Panc1 (cell line): ENCODE measurements around the gene OSBPL8. TPM values are rescaled to one million over a fixed set of nuclear protein-coding genes. Genes with fewer than 3 reads are reported as not detected.

Experiments used
- ATAC-seq: fragments of 200-7000 bp; cut with Tn5 transposase; 2 replicates; pipeline ENCODE4 v1.9.1; 2020; ENCODE audit warnings: mild to moderate bottlenecking, moderate library complexity
- BruUV-seq: library from RNA; stranded (reverse); fragments of 400-500 nt; replicated peaks from 2 replicates; lab custom pipeline; 2021; lab: Mats Ljungman, UMichigan
- CTCF ChIA-PET: fragments of 300-600 bp; sonication (Branson Sonifier 250); formaldehyde crosslinking; loops from one replicate; lab custom pipeline; 2022; ENCODE audit warnings: antibody characterized with exemption; lab: Charles Lee
- POLR2A ChIA-PET: fragments of 300-600 bp; sonication (Branson Sonifier 250); formaldehyde crosslinking; loops from one replicate; lab custom pipeline; 2022; ENCODE audit warnings: antibody characterized with exemption; lab: Charles Lee
- DNase-seq: peaks from one replicate; pipeline ENCODE4 v3.0.0-alpha.2; 2010; ENCODE audit warnings: low read depth, low spot score
- H3K27ac ChIP-seq: 2 replicates; pipeline ENCODE4 v1.5.1; 2011; ENCODE audit warnings: mild to moderate bottlenecking, low read length, inconsistent platforms
- H3K27me3 ChIP-seq: fragments of 200-500 bp; sonication (Bioruptor generic); 2 replicates; pipeline ENCODE4 v1.6.0; 2014; ENCODE audit warnings: low read length, inconsistent platforms; ENCODE audit not compliant: control insufficient read depth, insufficient read depth
- H3K36me3 ChIP-seq: fragments of 200-500 bp; sonication (Bioruptor generic); 2 replicates; pipeline ENCODE4 v1.5.1; 2014; ENCODE audit warnings: inconsistent platforms, mild to moderate bottlenecking, low read length, moderate library complexity; ENCODE audit not compliant: control insufficient read depth, insufficient read depth
- H3K4me1 ChIP-seq: 2 replicates; pipeline ENCODE4 v1.5.1; 2011; ENCODE audit warnings: inconsistent platforms, mild to moderate bottlenecking, low read length, moderate library complexity; ENCODE audit not compliant: control insufficient read depth, insufficient read depth
- H3K4me3 ChIP-seq, 2 experiments: 2 replicates each; pipeline ENCODE4 v1.5.1; 2011 to 2012; ENCODE audit warnings: low read depth in 2 of 2, low read length in 2 of 2, mild to moderate bottlenecking in 2 of 2, inconsistent platforms in 1 of 2, moderate library complexity in 1 of 2
- H3K9me3 ChIP-seq: fragments of 200-500 bp; sonication (Bioruptor generic); 2 replicates; pipeline ENCODE4 v1.5.1; 2014; ENCODE audit warnings: low read depth, mild to moderate bottlenecking, inconsistent platforms, low read length, moderate library complexity; ENCODE audit not compliant: control insufficient read depth, insufficient read depth
- POLR2AphosphoS5 ChIP-seq: IDR thresholded peaks from 2 replicates; pipeline ENCODE4 v1.6.1; 2012; ENCODE audit warnings: mild to moderate bottlenecking, low read depth, low read length, moderate library complexity
- SIN3A ChIP-seq: IDR thresholded peaks from 2 replicates; pipeline ENCODE4 v1.6.1; 2012; ENCODE audit warnings: low read depth, mild to moderate bottlenecking, low read length, moderate library complexity, borderline replicate concordance; ENCODE audit not compliant: insufficient read depth
- TCF7L2 ChIP-seq: IDR thresholded peaks from 2 replicates; pipeline ENCODE4 v1.6.1; 2011; ENCODE audit warnings: mild to moderate bottlenecking, low read depth, low read length, inconsistent platforms
- in situ Hi-C: cut with HindIII; loops from 2 replicates; pipeline ENCODE4 v1.10.0; 2016; ENCODE audit warnings: low sequenced_read_pairs, low pct_unique_long_range_greater_than_20kb
- intact Hi-C: fragments of 100-400 bp; cut with micrococcal nuclease; formaldehyde crosslinking; loops from one replicate; pipeline ENCODE4 v1.10.0; 2022; ENCODE audit not compliant: unreplicated experiment
- total RNA-seq: library from RNA; stranded (reverse); gene quantifications from one replicate; pipeline ENCODE4 v1.2.1, GENCODE V29; 2021; ENCODE audit not compliant: unreplicated experiment
- TF ChIP-seq, protein P1 (sequence below), 2 experiments: IDR thresholded peaks; 2 replicates each; pipeline ENCODE4 v1.6.1; 2011 to 2012; ENCODE audit warnings: low read depth in 2 of 2, control low read depth in 1 of 2, low read length in 1 of 2, mild to moderate bottlenecking in 1 of 2, moderate library complexity in 1 of 2; ENCODE audit not compliant: insufficient read depth in 1 of 2
- TF ChIP-seq, protein P2 (sequence below): fragments of 450-650 bp; IDR thresholded peaks from 2 replicates; pipeline ENCODE4 v1.5.1; 2017; ENCODE audit warnings: mild to moderate bottlenecking

The OSBPL8 gene
- total RNA-seq, 1 experiment from 2014 or later = 76.9 TPM

DNA sequence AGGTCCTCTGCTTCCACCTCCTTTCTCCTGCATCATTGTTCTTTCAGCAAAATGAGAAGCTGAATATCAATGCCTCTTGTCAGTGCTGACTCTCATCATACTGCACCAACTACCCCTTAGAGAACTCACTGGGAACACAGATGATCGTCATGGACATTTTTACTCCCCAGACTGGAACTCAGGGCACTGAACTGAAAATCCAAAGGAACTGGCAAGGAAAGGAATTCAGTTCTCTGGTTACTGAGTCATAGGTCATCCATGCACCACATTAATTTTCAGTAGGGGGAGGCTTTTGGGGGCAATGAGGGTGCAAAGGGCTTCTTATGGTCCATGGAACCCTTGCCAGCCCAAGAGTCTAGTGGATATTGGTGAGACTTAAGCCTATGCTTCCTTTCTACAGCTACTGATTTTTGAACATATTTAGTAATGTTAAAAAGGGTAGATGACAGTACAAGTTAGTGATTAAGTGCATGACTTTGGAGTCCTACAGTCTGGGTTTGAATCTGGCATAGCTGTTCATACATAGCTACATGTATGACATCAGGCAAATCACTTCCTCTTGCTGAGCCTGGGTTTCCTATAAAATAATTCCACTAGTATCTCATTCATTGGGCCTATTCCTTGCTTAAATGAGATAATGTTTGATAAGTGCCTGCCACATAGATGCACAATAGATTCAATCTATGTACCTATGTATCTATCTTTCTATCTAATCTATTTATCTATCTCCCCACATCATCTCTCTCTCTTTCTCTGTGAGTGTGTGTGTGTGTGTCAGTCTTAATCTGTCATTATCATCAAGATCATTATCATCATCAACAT lies 240.6 kb downstream of the OSBPL8 start:
- Histone ChIP-seq H3K9me3 (no peaks in the 10 kb centered on the region), H3K4me1 (no peaks in the 10 kb centered on the region), H3K27me3 (no peaks in the 10 kb centered on the region), H3K4me3 (no peak overlapping the region), H3K36me3 (no peaks in the 10 kb centered on the region), H3K27ac (no peak overlapping the region)
- in situ Hi-C loops = no loop called here
- intact Hi-C loops = no loop called here
- no TSS peak for BruUV-seq
- DNase-seq (no peak), ATAC-seq (no peak)
- POLR2A ChIA-PET = no interaction called here
- TF ChIP-seq, protein P1, sequence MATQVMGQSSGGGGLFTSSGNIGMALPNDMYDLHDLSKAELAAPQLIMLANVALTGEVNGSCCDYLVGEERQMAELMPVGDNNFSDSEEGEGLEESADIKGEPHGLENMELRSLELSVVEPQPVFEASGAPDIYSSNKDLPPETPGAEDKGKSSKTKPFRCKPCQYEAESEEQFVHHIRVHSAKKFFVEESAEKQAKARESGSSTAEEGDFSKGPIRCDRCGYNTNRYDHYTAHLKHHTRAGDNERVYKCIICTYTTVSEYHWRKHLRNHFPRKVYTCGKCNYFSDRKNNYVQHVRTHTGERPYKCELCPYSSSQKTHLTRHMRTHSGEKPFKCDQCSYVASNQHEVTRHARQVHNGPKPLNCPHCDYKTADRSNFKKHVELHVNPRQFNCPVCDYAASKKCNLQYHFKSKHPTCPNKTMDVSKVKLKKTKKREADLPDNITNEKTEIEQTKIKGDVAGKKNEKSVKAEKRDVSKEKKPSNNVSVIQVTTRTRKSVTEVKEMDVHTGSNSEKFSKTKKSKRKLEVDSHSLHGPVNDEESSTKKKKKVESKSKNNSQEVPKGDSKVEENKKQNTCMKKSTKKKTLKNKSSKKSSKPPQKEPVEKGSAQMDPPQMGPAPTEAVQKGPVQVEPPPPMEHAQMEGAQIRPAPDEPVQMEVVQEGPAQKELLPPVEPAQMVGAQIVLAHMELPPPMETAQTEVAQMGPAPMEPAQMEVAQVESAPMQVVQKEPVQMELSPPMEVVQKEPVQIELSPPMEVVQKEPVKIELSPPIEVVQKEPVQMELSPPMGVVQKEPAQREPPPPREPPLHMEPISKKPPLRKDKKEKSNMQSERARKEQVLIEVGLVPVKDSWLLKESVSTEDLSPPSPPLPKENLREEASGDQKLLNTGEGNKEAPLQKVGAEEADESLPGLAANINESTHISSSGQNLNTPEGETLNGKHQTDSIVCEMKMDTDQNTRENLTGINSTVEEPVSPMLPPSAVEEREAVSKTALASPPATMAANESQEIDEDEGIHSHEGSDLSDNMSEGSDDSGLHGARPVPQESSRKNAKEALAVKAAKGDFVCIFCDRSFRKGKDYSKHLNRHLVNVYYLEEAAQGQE (IDR thresholded peaks at IDR 0.05; ENCODE audit: insufficient read depth in 1 of 2, low read depth in 2 of 2, low read length in 1 of 2) = no peak
- CTCF ChIA-PET = no interaction called here

DNA sequence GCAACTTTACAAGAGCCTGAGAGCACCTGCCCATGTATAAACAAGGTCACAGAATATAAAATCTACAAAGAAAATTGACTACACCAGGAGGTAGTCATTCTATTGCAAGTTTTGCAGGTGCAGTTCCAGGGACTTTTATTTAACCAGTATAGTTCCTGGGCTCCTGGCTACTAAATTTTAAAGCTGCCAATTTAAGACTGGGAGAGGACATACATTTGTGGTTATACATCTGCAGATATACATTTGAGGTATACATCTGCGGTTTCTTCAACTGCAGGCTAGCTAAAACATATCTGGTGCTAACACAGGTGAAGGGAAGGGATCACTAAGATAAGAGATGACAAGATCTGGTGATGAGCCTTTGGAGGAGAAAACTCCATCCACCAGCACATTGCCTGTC lies 241.6 kb downstream of the OSBPL8 start:
- H3K36me3 ChIP-seq = no peaks in the 10 kb centered on the region
- intact Hi-C loops (no loop called here), in situ Hi-C loops (no loop called here)
- H3K27ac ChIP-seq = no peak overlapping the region
- H3K9me3 ChIP-seq = no peaks in the 10 kb centered on the region
- no peaks in the 10 kb centered on the region for H3K27me3 ChIP-seq
- H3K4me3 ChIP-seq = no peak overlapping the region
- ChIA-PET CTCF (no interaction called here), POLR2A (no interaction called here)
- TF ChIP-seq, protein P1 (IDR thresholded peaks at IDR 0.05; ENCODE audit: insufficient read depth in 1 of 2, low read depth in 2 of 2, low read length in 1 of 2) = no peak
- TF ChIP-seq SIN3A (no peak), POLR2AphosphoS5 (no peak), TCF7L2 (no peak)
- TF ChIP-seq, protein P2, sequence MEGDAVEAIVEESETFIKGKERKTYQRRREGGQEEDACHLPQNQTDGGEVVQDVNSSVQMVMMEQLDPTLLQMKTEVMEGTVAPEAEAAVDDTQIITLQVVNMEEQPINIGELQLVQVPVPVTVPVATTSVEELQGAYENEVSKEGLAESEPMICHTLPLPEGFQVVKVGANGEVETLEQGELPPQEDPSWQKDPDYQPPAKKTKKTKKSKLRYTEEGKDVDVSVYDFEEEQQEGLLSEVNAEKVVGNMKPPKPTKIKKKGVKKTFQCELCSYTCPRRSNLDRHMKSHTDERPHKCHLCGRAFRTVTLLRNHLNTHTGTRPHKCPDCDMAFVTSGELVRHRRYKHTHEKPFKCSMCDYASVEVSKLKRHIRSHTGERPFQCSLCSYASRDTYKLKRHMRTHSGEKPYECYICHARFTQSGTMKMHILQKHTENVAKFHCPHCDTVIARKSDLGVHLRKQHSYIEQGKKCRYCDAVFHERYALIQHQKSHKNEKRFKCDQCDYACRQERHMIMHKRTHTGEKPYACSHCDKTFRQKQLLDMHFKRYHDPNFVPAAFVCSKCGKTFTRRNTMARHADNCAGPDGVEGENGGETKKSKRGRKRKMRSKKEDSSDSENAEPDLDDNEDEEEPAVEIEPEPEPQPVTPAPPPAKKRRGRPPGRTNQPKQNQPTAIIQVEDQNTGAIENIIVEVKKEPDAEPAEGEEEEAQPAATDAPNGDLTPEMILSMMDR = no peak
- DNase-seq (no peak), ATAC-seq (no peak)
- no TSS peak for BruUV-seq
- no peaks in the 10 kb centered on the region for H3K4me1 ChIP-seq
